Measurements from ENCODE around the gene HCK.
"Not testable (repeated sequence)": the region's sequence is repeated elsewhere in the genome, so short reads cannot be mapped to it uniquely, and the experiment has no call there.

The HCK gene

GRCh38 chr20:32109392-32110172, 57.5 kb downstream of the HCK start, which contains the start of gene TM9SF4:
TSS of gene TM9SF4 (plus strand) at chr20:32109714. CDS start at chr20:32109741, 27 bp downstream.
- peak; percentile 66 to 94 (median 82) for DNase-seq

GRCh38 chr20:32110173-32110704, 58.2 kb downstream of the HCK start:
- no peak for DNase-seq

- no peak for DNase-seq
Measured at GRCh38 chr20:32110727-32111126, 58.7 kb downstream of the HCK start.

- no peak for DNase-seq
Measured at GRCh38 chr20:32111156-32111686, 59.2 kb downstream of the HCK start.

GRCh38 chr20:32111753-32112152, 59.7 kb downstream of the HCK start:
- no peak for DNase-seq

GRCh38 chr20:32112841-32113240, 60.8 kb downstream of the HCK start:
- DNase-seq: no peak

- no peak for DNase-seq
Measured at GRCh38 chr20:32113591-32114260, 61.7 kb downstream of the HCK start.

GRCh38 chr20:32114305-32114960, 62.4 kb downstream of the HCK start:
- no peak for DNase-seq

- no peak for DNase-seq
Measured at GRCh38 chr20:32115211-32115767, 63.2 kb downstream of the HCK start.

GRCh38 chr20:32116079-32116521, 64.1 kb downstream of the HCK start:
- no peak for DNase-seq

- DNase-seq: not testable (repeated sequence)
Measured at GRCh38 chr20:32116796-32117195, 64.8 kb downstream of the HCK start.

- DNase-seq: not testable (repeated sequence)
Measured at GRCh38 chr20:32118427-32118826, 66.4 kb downstream of the HCK start.

- no peak for DNase-seq
Measured at GRCh38 chr20:32119734-32120133, 67.7 kb downstream of the HCK start.

GRCh38 chr20:32121908-32122307, 69.9 kb downstream of the HCK start:
- not testable (repeated sequence) for DNase-seq

- DNase-seq: no peak
Measured at GRCh38 chr20:32123088-32123487, 71.0 kb downstream of the HCK start.

GRCh38 chr20:32124916-32125454, 72.9 kb downstream of the HCK start:
- no peak for DNase-seq

GRCh38 chr20:32125506-32125905, 73.5 kb downstream of the HCK start:
- no peak for DNase-seq

GRCh38 chr20:32126919-32127318, 74.9 kb downstream of the HCK start:
- no peak for DNase-seq

GRCh38 chr20:32127347-32127746, 75.3 kb downstream of the HCK start:
- no peak for DNase-seq

- DNase-seq: no peak
Measured at GRCh38 chr20:32128167-32128566, 76.1 kb downstream of the HCK start.

- DNase-seq: no peak
Measured at GRCh38 chr20:32129863-32130262, 77.8 kb downstream of the HCK start.

GRCh38 chr20:32130352-32130751, 78.3 kb downstream of the HCK start:
- DNase-seq: no peak
